ENCODE measurements around the gene ARRDC5.

The ARRDC5 gene

DNA sequence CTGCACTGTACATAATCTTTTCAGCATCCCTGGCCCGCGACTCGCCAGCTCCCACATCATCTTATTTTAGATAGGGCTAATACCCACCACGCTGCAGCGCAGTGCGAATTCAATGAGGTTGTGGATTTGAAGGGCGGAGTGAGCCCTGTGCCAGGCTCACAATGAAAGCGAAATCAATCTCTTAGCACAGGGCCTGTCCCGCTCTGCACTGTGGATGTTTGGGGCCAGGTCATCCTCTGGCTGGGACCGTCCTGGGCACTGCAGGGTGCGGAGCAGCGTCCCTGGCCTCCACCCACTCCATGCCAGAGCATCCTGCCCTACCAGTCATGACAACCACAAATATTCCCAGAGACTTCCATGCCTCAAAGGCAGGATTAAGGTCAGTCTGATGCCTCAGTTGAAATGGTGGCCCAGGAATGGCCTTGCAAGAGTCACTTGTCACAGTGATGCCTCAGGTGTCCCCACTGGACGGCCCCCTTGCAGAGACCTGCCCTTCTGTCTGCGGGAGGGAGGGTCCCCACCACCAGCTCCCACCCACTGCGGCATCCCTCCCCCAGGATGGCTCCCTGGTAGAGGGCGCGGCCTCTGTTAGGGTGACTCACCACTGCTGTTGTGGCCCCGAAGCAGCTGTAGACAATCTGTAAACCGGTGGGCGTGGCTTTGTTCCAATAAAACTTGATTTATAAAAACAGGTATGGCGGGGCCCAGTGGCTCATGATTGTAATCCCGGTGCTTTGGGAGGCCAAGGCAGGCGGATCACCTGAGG lies 12.2 kb upstream of the ARRDC5 start:
- TF ChIP-seq EZH2 (IDR thresholded peaks at IDR 0.05; ENCODE audit: borderline replicate concordance, low read depth, low read length, severe bottlenecking) (no peak), CTCF (IDR thresholded peaks at IDR 0.05; ENCODE audit: borderline replicate concordance, extremely low read depth, low read length, poor library complexity, severe bottlenecking) (no peak)
- Histone ChIP-seq H3K9me3 (ENCODE audit: insufficient read depth, low read length, severe bottlenecking) (no peaks in the 10 kb centered on the region), H2AFZ (ENCODE audit: low read depth, low read length) (no peak overlapping the region), H3K4me1 (ENCODE audit: insufficient read depth, low read length) (peaks cover 52% of the 10 kb centered on the region), H3K27ac (ENCODE audit: low read length) (no peak overlapping the region), H3K9ac (ENCODE audit: low read depth, low read length) (0 out of 2 replicates have a peak overlapping the region, but pooled peaks have one; percentile 14), H3K79me2 (ENCODE audit: insufficient read depth, low read length) (peaks cover 99% of the 10 kb centered on the region), H3K36me3 (ENCODE audit: insufficient read depth, low read length) (peaks cover 91% of the 10 kb centered on the region), H3K4me3 (ENCODE audit: low read depth in 1 of 2, low read length in 2 of 2) (no peak overlapping the region), H3K4me2 (ENCODE audit: insufficient read depth, low read length) (peak overlapping the region; percentile 18; the same call in 1 of the 2 replicates), H4K20me1 (ENCODE audit: insufficient read depth, low read length) (peaks cover 88% of the 10 kb centered on the region), H3K27me3 (ENCODE audit: insufficient read depth, low read length, poor library complexity) (no peaks in the 10 kb centered on the region)
- peak; percentile 57 for DNase-seq
- ATAC-seq (ENCODE audit: insufficient read depth, low read depth) = peak; percentile 37; the same call in 2 of the 3 replicates

DNA sequence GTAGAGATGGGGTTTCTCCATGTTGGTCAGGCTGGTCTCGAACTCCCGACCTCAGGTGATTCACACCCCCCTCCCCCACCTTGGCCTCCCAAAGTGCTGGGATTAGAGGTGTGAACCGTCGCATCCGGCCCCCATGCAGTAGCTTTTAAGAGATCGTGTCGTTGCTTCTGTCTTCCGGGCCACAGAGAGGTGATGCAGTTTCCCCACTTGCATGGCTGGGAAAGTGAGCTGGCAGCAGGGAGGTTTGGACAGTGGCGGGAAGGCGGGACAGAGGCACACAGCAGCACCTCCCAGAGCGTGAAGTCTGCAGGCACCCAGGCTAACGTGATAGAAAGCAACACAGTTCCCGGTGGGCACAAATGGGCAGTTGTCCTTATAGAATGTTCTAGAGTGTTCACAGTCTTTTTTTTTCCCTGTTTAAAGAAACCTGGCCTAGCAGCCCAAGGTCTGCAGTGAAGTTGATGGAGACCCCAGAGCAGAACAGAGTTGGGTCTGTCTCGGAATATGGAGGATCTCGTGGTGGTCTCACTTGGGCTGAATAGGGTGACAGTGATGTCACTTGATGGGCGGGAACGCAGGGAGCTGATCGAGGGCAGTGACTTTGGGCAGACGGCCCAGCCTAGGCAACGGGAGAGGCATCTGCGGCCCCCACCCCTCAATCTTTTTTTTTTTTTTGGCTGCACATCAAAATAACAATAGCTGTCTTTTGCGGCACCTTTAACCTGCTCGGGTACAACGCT lies 11.5 kb upstream of the ARRDC5 start:
- Histone ChIP-seq H3K4me1 (ENCODE audit: insufficient read depth, low read length) (peaks cover 54% of the 10 kb centered on the region), H3K79me2 (ENCODE audit: insufficient read depth, low read length) (peaks cover 92% of the 10 kb centered on the region), H3K9ac (ENCODE audit: low read depth, low read length) (0 out of 2 replicates have a peak overlapping the region, but pooled peaks have one; percentile 14), H2AFZ (ENCODE audit: low read depth, low read length) (no peak overlapping the region), H3K27me3 (ENCODE audit: insufficient read depth, low read length, poor library complexity) (no peaks in the 10 kb centered on the region), H3K27ac (ENCODE audit: low read length) (no peak overlapping the region), H3K4me3 (ENCODE audit: low read depth in 1 of 2, low read length in 2 of 2) (no peak overlapping the region), H3K9me3 (ENCODE audit: insufficient read depth, low read length, severe bottlenecking) (no peaks in the 10 kb centered on the region), H4K20me1 (ENCODE audit: insufficient read depth, low read length) (peaks cover 83% of the 10 kb centered on the region), H3K36me3 (ENCODE audit: insufficient read depth, low read length) (peaks cover 85% of the 10 kb centered on the region), H3K4me2 (ENCODE audit: insufficient read depth, low read length) (peak overlapping the region; percentile 41; the same call in 1 of the 2 replicates)
- TF ChIP-seq CTCF (IDR thresholded peaks at IDR 0.05; ENCODE audit: borderline replicate concordance, extremely low read depth, low read length, poor library complexity, severe bottlenecking) (no peak), EZH2 (IDR thresholded peaks at IDR 0.05; ENCODE audit: borderline replicate concordance, low read depth, low read length, severe bottlenecking) (no peak)
- ATAC-seq (ENCODE audit: insufficient read depth, low read depth) = no peak
- no peak for DNase-seq

- Histone ChIP-seq H3K36me3 (ENCODE audit: insufficient read depth, low read length) (peaks cover 68% of the 10 kb centered on the region), H2AFZ (ENCODE audit: low read depth, low read length) (no peak overlapping the region), H3K27ac (ENCODE audit: low read length) (peak overlapping the region; percentile 55; the same call in 1 of the 2 replicates), H3K4me2 (ENCODE audit: insufficient read depth, low read length) (peak overlapping the region; percentile 95), H3K27me3 (ENCODE audit: insufficient read depth, low read length, poor library complexity) (no peaks in the 10 kb centered on the region), H3K4me1 (ENCODE audit: insufficient read depth, low read length) (peaks cover 60% of the 10 kb centered on the region), H3K9ac (ENCODE audit: low read depth, low read length) (peak overlapping the region; percentile 92), H4K20me1 (ENCODE audit: insufficient read depth, low read length) (peaks cover 66% of the 10 kb centered on the region), H3K79me2 (ENCODE audit: insufficient read depth, low read length) (peaks cover 71% of the 10 kb centered on the region), H3K9me3 (ENCODE audit: insufficient read depth, low read length, severe bottlenecking) (no peaks in the 10 kb centered on the region), H3K4me3 (ENCODE audit: low read depth in 1 of 2, low read length in 2 of 2) (peak overlapping the region in 1 of 2 experiments; percentile 61; a peak in 2 of 4 replicates)
- peak; percentile 65 for DNase-seq
- no peak for ATAC-seq (ENCODE audit: insufficient read depth, low read depth)
- TF ChIP-seq EZH2 (IDR thresholded peaks at IDR 0.05; ENCODE audit: borderline replicate concordance, low read depth, low read length, severe bottlenecking) (no peak), CTCF (IDR thresholded peaks at IDR 0.05; ENCODE audit: borderline replicate concordance, extremely low read depth, low read length, poor library complexity, severe bottlenecking) (peak; percentile 63)
These were observed 9.3 kb upstream of the ARRDC5 start for GRCh38 chr19:4911786-4912672.
